CD4-positive, alpha-beta T cell treated with Interleukin-2 at 100 ng/mL for 4 hours (primary cell): ENCODE data around the gene RAD51B.
"Not testable (repeated sequence)": the region's sequence is repeated elsewhere in the genome, so short reads cannot be mapped to it uniquely, and the experiment has no call there.

Experiments used
- DNase-seq: peaks from one replicate; pipeline ENCODE4 v3.0.0-alpha.2; 2020; ENCODE audit warnings: low spot score

Gene RAD51B

GRCh38 chr14:67984274-67984673 is 164.7 kb downstream of the RAD51B start:
- no peak for DNase-seq

- DNase-seq = no peak
These were observed 166.7 kb downstream of the RAD51B start for GRCh38 chr14:67986131-67986841.

GRCh38 chr14:67987606-67988005 is 168.0 kb downstream of the RAD51B start:
- DNase-seq = no peak

GRCh38 chr14:67988210-67988609 is 168.6 kb downstream of the RAD51B start:
- not testable (repeated sequence) for DNase-seq

- no peak for DNase-seq
These were observed 171.0 kb downstream of the RAD51B start for GRCh38 chr14:67990576-67990975.

- DNase-seq = no peak
These were observed 175.0 kb downstream of the RAD51B start for GRCh38 chr14:67994531-67994930.

GRCh38 chr14:67996235-67996634 is 176.7 kb downstream of the RAD51B start:
- DNase-seq = no peak

GRCh38 chr14:67998834-67999233 is 179.3 kb downstream of the RAD51B start:
- DNase-seq = no peak

- DNase-seq = no peak
These were observed 179.7 kb downstream of the RAD51B start for GRCh38 chr14:67999290-67999689.

- no peak for DNase-seq
These were observed 180.3 kb downstream of the RAD51B start for GRCh38 chr14:67999705-68000384.

- no peak for DNase-seq
These were observed 180.9 kb downstream of the RAD51B start for GRCh38 chr14:68000511-68000910.

- DNase-seq = no peak
These were observed 188.9 kb downstream of the RAD51B start for GRCh38 chr14:68008491-68008890.

GRCh38 chr14:68011406-68012028 is 191.9 kb downstream of the RAD51B start:
- DNase-seq = no peak

- no peak for DNase-seq
These were observed 193.3 kb downstream of the RAD51B start for GRCh38 chr14:68012871-68013270.

GRCh38 chr14:68013326-68013725 is 193.7 kb downstream of the RAD51B start:
- no peak for DNase-seq

- DNase-seq = no peak
These were observed 195.2 kb downstream of the RAD51B start for GRCh38 chr14:68014771-68015170.

GRCh38 chr14:68015356-68016254 is 196.0 kb downstream of the RAD51B start:
- no peak for DNase-seq

- no peak for DNase-seq
These were observed 196.8 kb downstream of the RAD51B start for GRCh38 chr14:68016255-68016914.

GRCh38 chr14:68018598-68018997 is 199.0 kb downstream of the RAD51B start:
- DNase-seq = no peak

GRCh38 chr14:68020493-68020892 is 200.9 kb downstream of the RAD51B start:
- DNase-seq = no peak

- DNase-seq = no peak
These were observed 201.6 kb downstream of the RAD51B start for GRCh38 chr14:68020999-68021663.
